Natural killer cell (primary cell): Measurements from ENCODE around the gene CCDC102A. TPM values are rescaled to one million over a fixed set of nuclear protein-coding genes. Genes with fewer than 3 reads are reported as not detected.

ENCODE experiments used
- ATAC-seq, 3 donors: fragments of 150-1000 bp in 2 of 3; fragments of 200-7000 bp in 1 of 3; cut with Tn5 transposase; 1 replicate in 1 of 3; 2 replicates in 2 of 3; pipeline ENCODE4 v1.10.0; 2021; ENCODE audit warnings: mild to moderate bottlenecking in 2 of 3, moderate library complexity in 2 of 3
- DNase-seq, 2 donors: peaks; one replicate each; pipeline versions ENCODE4 v3.0.0 to v3.0.0-alpha.2; 2013 to 2021; ENCODE audit warnings: mixed read lengths in 1 of 2
- H3K27ac ChIP-seq: one replicate; pipeline ENCODE4 v1.5.1; 2013; ENCODE audit warnings: mild to moderate bottlenecking, low read length
- H3K27me3 ChIP-seq: one replicate; pipeline ENCODE4 v1.6.1; 2013; ENCODE audit warnings: low read length; ENCODE audit not compliant: control insufficient read depth, insufficient read depth
- H3K36me3 ChIP-seq: one replicate; pipeline ENCODE4 v1.6.1; 2013; ENCODE audit warnings: low read length; ENCODE audit not compliant: control insufficient read depth, insufficient read depth
- H3K4me1 ChIP-seq: one replicate; pipeline ENCODE4 v1.6.1; 2013; ENCODE audit warnings: low read length; ENCODE audit not compliant: control insufficient read depth, insufficient read depth
- H3K4me3 ChIP-seq: one replicate; pipeline ENCODE4 v1.5.1; 2013; ENCODE audit warnings: low read length
- H3K9me3 ChIP-seq: one replicate; pipeline ENCODE4 v1.6.1; 2013; ENCODE audit warnings: low read length; ENCODE audit not compliant: control insufficient read depth, insufficient read depth
- H3K27ac Mint-ChIP-seq, 2 donors: one replicate each; pipeline ENCODE4 v1.8.0; 2022; ENCODE audit warnings: mild to moderate bottlenecking in 2 of 2, mixed read lengths in 2 of 2, moderate library complexity in 1 of 2
- H3K27me3 Mint-ChIP-seq, 2 donors: one replicate each; pipeline ENCODE4 v1.8.0; 2022; ENCODE audit warnings: low read depth in 2 of 2, mixed read lengths in 2 of 2
- H3K36me3 Mint-ChIP-seq: one replicate; pipeline ENCODE4 v1.8.0; 2022; ENCODE audit warnings: mixed read lengths
- H3K4me1 Mint-ChIP-seq, 2 donors: one replicate each; pipeline ENCODE4 v1.8.0; 2022; ENCODE audit warnings: mixed read lengths in 2 of 2
- H3K4me3 Mint-ChIP-seq: one replicate; pipeline ENCODE4 v1.8.0; 2022; ENCODE audit warnings: mild to moderate bottlenecking, moderate library complexity, mixed read lengths
- H3K9me3 Mint-ChIP-seq, 2 donors: one replicate each; pipeline ENCODE4 v1.8.0; 2022; ENCODE audit warnings: mixed read lengths in 2 of 2
- CTCF ChIP-seq: fragments of 200-600 bp; IDR thresholded peaks from one replicate; pipeline ENCODE4 v1.8.0; 2022; ENCODE audit warnings: antibody characterized with exemption
- WGBS: methylation state at CpG from one replicate; pipeline ENCODE4 v1.1.7; 2013; ENCODE audit warnings: missing lambda C conversion rate; ENCODE audit not compliant: insufficient coverage; 5-methylcytosine and 5-hydroxymethylcytosine counted together
- intact Hi-C: fragments of 100-400 bp; cut with micrococcal nuclease; formaldehyde crosslinking; loops from one replicate; pipeline ENCODE4 v1.14.2; 2022
- total RNA-seq, 4 donors: library from RNA; stranded (reverse); fragments of 120-200 nt in 1 of 4; gene quantifications; one replicate each; pipeline versions ENCODE4 v1.2.3 to v1.2.4, GENCODE V29; 2013 to 2022

Gene CCDC102A
- total RNA-seq, 3 donors from 2014 or later (not counting 1 experiment from before 2014, with no cell fraction given), result 15.5 to 24.4 (median 17.1) TPM

GRCh38 chr16:57527027-57527426, 9.3 kb downstream of the CCDC102A start:
- 95% methylated on average over 4 of the region's 4 CpGs for WGBS
- H3K9me3 Mint-ChIP-seq, result no peaks in the 10 kb centered on the region
- no peaks in the 10 kb centered on the region for H3K27me3 Mint-ChIP-seq
- H3K36me3 ChIP-seq, result peaks cover 7% of the 10 kb centered on the region
- peaks cover 56% of the 10 kb centered on the region for H3K4me1 ChIP-seq
- no peaks in the 10 kb centered on the region for H3K27me3 ChIP-seq
- no peak for TF ChIP-seq CTCF
- H3K9me3 ChIP-seq, result no peaks in the 10 kb centered on the region
- intact Hi-C loops, result no loop called here
- H3K4me3 ChIP-seq, result no peak overlapping the region
- DNase-seq (no peak), ATAC-seq (no peak)
- no peak overlapping the region for H3K27ac ChIP-seq
- H3K4me1 Mint-ChIP-seq, result peaks cover 37 to 39% of the 10 kb centered on the region in 2 donors
- no peak overlapping the region for H3K4me3 Mint-ChIP-seq
- peak overlapping the region; percentile 59 to 60 for H3K27ac Mint-ChIP-seq
- H3K36me3 Mint-ChIP-seq, result no peaks in the 10 kb centered on the region

DNA sequence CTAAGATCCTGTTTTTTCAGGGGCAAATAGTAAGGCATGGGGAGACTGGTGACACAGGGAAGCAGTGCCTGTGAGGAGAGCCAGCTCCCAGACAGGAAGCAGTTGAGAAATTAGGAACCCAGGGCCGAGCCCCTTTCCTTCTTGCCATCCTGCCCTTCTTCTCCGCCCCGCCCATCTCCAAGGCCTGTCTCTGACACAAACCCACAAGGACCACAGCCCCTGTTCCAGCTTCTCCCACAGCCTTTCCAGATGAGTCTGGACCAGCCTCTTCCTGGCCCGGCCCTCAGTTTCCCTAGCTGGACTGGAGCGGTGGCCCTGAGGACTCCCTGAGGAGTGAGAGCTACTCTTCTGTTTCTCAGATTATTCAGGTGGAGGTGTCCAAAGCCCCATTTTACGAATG, 9.9 kb downstream of the CCDC102A start:
- H3K36me3 Mint-ChIP-seq, result no peaks in the 10 kb centered on the region
- Histone ChIP-seq H3K27ac (no peak overlapping the region), H3K27me3 (no peaks in the 10 kb centered on the region), H3K4me3 (no peak overlapping the region), H3K4me1 (peaks cover 50% of the 10 kb centered on the region), H3K36me3 (peaks cover 7% of the 10 kb centered on the region), H3K9me3 (no peaks in the 10 kb centered on the region)
- WGBS, result 90% methylated on average over 6 of the region's 6 CpGs
- H3K9me3 Mint-ChIP-seq, result no peaks in the 10 kb centered on the region
- no peaks in the 10 kb centered on the region for H3K27me3 Mint-ChIP-seq
- peak overlapping the region; percentile 53 to 59 for H3K27ac Mint-ChIP-seq
- DNase-seq, result no peak
- intact Hi-C loops, result no loop called here
- H3K4me1 Mint-ChIP-seq, result peaks cover 32 to 33% of the 10 kb centered on the region in 2 donors
- no peak for TF ChIP-seq CTCF
- H3K4me3 Mint-ChIP-seq, result no peak overlapping the region
- no peak for ATAC-seq

DNA sequence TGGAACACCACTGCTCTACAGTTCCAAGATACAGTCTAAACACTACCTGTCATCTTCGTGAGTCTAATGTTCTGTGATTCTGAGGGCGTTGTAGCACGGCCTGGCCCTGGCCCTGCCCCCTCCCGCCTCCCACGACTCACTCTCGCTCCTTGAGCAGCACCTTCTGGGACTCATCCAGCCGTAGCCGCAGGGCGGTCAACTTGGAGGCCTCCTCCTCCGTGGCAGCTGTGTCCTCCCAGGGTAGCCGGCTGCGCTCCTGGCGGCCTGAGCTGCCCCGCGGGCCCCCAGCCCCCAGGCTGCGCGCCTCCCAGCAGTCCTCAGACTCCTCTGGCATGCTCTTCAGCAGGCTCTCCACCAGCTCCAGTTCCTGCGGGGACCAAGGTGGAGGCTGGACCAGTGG, 10.6 kb downstream of the CCDC102A start:
- Mint-ChIP-seq H3K9me3 (no peaks in the 10 kb centered on the region), H3K4me3 (no peak overlapping the region), H3K27ac (no peak overlapping the region), H3K36me3 (no peaks in the 10 kb centered on the region), H3K4me1 (peaks cover 29 to 31% of the 10 kb centered on the region in 2 donors), H3K27me3 (no peaks in the 10 kb centered on the region)
- H3K4me3 ChIP-seq, result no peak overlapping the region
- WGBS, result 93% methylated on average over 18 of the region's 18 CpGs
- no peak for TF ChIP-seq CTCF
- no peaks in the 10 kb centered on the region for H3K9me3 ChIP-seq
- no peak overlapping the region for H3K27ac ChIP-seq
- intact Hi-C loops, result no loop called here
- H3K36me3 ChIP-seq, result peaks cover 7% of the 10 kb centered on the region
- DNase-seq (no peak), ATAC-seq (no peak)
- peaks cover 43% of the 10 kb centered on the region for H3K4me1 ChIP-seq
- no peaks in the 10 kb centered on the region for H3K27me3 ChIP-seq

- 80% methylated on average over 6 of the region's 8 CpGs for WGBS
- H3K4me3 ChIP-seq, result no peak overlapping the region
- Mint-ChIP-seq H3K27me3 (no peaks in the 10 kb centered on the region), H3K4me3 (no peak overlapping the region), H3K4me1 (peaks cover 19 to 21% of the 10 kb centered on the region in 2 donors), H3K27ac (no peak overlapping the region), H3K36me3 (no peaks in the 10 kb centered on the region), H3K9me3 (no peaks in the 10 kb centered on the region)
- peaks cover 12% of the 10 kb centered on the region for H3K36me3 ChIP-seq
- intact Hi-C loops, result no loop called here
- ATAC-seq (no peak), DNase-seq (no peak)
- TF ChIP-seq CTCF, result no peak
- no peaks in the 10 kb centered on the region for H3K9me3 ChIP-seq
- H3K4me1 ChIP-seq, result peaks cover 30% of the 10 kb centered on the region
- H3K27me3 ChIP-seq, result no peaks in the 10 kb centered on the region
- H3K27ac ChIP-seq, result no peak overlapping the region
Observed at GRCh38 chr16:57522960-57523359, 13.4 kb downstream of the CCDC102A start.
